Suppressor macrophage treated with lipopolysaccharide for 4 hours (primary cell): ENCODE results near the gene RFX6.
"Not testable (repeated sequence)": the region's sequence is repeated elsewhere in the genome, so short reads cannot be mapped to it uniquely, and the experiment has no call there.

Experiments
- DNase-seq: peaks from one replicate; pipeline ENCODE4 v3.0.0-alpha.2; 2020

Gene RFX6, protein sequence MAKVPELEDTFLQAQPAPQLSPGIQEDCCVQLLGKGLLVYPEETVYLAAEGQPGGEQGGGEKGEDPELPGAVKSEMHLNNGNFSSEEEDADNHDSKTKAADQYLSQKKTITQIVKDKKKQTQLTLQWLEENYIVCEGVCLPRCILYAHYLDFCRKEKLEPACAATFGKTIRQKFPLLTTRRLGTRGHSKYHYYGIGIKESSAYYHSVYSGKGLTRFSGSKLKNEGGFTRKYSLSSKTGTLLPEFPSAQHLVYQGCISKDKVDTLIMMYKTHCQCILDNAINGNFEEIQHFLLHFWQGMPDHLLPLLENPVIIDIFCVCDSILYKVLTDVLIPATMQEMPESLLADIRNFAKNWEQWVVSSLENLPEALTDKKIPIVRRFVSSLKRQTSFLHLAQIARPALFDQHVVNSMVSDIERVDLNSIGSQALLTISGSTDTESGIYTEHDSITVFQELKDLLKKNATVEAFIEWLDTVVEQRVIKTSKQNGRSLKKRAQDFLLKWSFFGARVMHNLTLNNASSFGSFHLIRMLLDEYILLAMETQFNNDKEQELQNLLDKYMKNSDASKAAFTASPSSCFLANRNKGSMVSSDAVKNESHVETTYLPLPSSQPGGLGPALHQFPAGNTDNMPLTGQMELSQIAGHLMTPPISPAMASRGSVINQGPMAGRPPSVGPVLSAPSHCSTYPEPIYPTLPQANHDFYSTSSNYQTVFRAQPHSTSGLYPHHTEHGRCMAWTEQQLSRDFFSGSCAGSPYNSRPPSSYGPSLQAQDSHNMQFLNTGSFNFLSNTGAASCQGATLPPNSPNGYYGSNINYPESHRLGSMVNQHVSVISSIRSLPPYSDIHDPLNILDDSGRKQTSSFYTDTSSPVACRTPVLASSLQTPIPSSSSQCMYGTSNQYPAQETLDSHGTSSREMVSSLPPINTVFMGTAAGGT

DNA sequence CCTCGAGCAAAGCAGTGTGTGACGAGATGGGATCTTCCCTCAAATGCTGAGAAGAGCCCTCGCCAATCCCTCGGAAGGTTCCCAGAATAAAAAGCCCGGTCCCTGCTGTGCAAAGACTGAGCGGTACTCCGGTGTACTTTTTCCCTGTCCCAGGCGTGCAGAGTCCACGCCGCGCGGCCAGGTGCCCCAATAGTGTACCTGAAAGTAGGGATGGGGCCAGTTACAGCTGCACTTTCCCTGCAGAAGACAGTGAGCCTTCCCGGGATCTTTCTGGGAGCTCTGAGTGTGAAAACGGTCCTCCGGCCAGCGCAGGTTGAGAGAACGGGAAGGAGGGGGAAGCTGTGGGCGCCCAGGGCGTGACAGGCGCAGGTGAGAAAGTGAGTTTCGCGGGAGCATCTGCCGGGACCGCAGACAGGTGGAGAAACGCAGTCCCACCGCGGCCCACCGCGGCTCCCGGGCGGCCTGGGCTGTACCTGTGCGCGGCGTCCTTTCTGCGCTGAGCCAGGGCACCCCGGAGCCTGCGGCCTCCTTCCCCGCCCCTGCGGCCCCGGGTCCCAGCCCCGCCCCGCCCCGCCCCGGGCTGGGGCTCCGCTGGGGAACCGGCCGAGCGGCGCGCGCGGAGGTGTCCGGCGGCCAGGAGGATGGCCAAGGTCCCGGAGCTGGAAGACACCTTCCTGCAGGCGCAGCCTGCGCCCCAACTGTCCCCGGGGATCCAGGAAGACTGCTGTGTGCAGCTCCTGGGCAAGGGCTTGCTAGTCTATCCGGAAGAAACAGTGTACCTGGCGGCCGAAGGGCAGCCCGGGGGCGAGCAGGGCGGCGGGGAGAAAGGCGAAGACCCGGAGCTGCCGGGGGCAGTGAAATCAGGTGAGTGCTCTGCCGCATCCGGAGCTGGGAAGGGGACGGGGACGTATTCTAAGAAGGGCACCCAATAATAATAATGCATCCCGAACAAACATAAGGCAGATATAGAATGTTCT, at the start of gene RFX6:
Gene RFX6 (plus strand): TSS at position 608 of the 977 bp plus-strand sequence. CDS start 34 bp downstream, at position 642.
- no peak for DNase-seq

DNA sequence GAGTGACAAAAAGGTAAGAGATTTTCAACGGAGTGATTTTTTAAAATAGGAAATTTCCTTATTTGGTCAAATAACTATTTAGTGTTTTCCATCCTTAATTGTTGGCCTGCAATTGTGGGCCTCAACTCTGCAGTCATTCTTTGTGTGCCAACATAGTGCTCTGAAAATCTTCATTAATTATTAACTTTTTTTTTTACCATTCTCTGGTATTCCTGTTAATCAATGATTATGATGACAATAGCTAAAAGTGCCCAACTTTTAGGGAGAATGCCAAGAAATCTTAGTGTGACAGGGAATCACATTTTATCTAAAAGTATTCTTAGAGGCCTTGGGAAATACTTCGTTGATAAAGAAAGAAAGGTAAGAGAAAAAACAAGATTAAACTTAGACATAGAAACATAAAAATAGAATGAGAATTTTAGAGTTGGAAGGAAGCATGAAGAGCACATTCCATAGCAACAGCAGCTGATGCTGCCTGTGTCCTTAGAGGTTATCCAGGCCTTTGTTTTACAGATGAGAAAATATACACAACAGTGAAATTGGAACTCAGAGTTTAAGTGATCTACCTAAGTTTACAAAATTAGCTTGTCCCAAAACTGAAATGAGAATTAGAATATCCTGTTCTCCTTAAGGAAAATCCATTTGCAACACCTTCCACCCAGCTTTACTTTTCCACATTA, 49.3 kb upstream of the RFX6 start:
- DNase-seq: no peak

DNA sequence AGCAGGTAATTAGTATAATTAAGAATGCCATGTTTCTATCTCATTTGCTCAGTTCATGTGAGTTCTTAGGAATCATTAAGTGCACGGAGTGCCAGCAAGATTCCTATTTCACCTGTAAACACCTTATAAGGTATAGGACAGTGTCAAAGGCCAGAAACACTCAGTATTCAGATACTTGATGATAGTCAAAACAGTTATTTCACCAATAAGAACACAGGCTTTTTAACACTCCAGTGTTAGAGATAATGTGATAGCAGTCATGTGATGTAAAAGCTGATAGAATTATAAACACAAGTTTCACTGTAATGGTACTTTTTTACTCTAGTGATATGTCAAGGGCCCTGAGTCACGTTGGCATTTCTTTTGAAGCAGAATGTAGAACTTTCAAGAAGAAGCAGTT, 48.1 kb upstream of the RFX6 start, which contains the start of gene GPRC6A:
Gene GPRC6A (minus strand): TSS at position 101 of the 400 bp plus-strand sequence. CDS start 70 bp downstream, at position 31.
- DNase-seq: no peak

DNA sequence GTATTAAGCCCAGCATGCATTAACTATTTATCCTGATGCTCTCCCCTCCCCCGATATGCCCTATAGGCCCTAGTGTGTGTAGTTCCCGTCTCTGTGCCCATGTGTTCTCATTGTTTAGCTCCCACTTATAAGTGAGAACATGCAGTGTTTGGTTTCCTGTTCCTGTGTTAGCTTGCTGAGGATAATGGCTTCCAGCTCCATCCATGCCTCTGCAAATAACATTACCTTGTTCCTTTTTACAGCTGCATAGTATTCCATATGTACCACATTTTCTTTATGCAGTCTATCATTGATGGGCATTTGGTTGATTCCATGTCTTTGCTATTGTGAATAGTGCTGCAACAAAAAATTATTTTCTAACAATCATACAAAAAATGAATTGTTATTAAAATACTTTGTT, 42.5 kb upstream of the RFX6 start:
- not testable (repeated sequence) for DNase-seq

DNA sequence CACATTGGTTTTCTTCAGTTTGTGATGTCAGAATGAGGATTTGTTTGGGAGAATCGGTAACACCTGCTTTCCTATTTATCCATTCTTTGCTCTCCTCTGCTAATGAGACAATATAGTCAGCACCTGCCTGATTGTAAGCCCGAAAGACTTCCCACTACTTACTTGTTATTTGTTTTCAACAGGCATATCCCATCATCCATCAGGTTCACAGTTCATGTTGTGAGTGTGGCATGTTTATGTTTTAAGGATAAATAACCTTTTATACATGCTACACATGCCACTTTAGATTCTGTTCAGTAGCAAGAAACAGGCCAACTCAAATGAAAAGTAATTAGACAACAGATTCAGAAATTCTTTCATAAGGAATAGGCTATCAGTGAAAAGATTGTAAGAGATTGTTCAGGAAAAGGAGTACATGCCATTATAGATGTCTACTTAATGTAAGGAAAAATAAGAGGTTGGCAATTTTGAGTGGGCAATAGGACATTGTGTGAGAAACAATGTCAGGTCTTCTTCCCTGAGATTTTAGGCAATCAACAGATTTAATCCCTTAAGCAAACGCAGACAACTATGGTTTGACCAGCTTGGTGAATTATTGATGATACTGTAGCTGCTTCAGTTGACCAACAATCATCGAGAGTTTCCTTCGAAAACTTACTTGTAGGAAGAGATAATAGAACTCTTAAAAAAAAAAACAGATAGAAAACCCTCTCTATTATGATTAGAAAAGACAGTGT, 40.3 kb upstream of the RFX6 start:
- DNase-seq: no peak

DNA sequence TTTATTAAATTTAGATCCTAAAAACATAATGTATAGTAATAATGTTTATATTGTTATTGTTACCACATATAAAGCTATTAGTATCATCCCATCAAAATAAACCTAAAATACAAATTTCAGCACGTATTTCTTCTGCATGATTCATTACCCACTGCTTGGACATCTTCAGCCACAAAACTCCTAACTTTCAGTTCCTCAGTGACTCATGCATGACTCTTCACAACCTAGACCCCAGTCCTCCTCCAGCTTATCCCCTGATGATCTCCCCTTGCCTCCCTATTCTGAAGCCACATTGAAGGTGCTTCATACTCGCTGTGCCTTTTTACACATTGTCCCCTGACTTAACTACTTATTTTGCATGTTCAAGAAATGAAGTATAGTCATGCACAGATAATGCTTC, 37.0 kb upstream of the RFX6 start:
- peak; percentile 28 for DNase-seq

DNA sequence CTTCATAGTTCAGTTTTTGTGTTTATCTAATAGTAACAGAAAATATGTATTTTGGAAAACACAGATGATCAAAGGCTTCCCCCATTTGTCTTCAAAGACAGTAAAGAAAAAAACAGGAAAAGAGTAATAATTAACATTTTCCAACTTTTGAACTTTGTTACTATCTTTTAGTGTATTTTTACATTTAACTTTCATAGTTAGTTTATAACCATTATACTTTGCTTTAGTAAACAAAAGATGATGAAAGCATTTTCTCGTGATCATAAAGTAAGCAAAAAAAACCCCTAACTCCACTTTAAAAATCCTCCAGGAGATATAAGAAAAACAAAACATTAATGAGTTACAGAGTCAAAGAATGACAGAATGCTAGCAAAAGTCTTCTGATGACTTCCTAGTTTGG, 34.6 kb upstream of the RFX6 start:
- no peak for DNase-seq

DNA sequence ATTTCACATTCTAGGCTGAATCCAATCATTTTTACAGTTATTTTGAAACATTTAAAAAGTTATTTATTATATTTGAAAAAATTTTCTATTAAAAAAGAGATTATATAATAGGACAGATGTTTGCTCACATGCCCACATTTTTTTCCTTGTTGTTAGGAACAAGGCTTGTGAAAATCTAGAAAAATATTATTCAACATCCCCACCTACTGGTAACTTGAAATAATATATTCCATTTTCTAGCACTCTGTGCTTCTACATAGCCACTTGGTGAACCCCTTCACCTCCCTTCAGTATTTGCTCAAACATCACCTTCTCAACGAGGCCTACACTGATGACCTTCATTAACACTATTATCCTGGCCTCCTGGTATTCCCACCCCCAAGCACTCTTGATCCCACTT, 29.8 kb upstream of the RFX6 start:
- peak; percentile 35 for DNase-seq

DNA sequence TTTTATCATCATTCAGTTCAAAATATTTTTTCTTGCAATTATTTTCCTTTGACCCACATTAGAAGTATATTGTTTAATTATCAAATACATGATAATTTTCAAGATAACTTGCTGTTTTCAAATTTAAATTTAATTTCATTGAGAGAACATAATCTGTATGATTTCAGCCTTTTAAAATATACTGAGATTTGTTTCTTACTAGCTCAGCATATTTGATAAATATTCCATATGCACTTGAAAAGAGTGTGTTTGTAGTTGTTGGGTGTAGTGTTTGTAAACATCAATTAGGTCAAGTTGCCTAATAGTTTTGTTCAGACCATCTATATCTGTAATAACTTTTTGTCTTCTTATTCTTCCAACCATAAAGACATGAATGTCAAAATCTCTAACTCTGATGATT, 19.0 kb upstream of the RFX6 start:
- DNase-seq: no peak

DNA sequence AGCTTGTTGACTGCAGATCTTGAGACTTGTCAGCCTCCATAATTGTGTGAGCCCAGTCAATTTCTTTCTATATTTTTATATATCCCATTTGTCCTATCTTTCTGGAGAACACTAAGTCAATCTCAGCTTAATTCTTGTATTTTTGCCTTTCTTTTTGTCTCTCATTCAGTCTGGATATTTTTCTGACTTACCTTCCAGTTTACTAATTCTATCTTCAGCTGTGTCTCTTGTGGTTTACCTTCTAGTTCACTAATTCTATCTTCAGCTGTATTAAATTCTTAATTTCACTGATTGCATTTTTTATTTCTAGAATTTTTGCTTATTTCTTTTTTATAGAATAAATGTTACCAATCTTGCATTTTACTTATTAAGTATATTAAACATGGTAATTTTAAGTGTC, 17.8 kb upstream of the RFX6 start:
- DNase-seq: no peak

DNA sequence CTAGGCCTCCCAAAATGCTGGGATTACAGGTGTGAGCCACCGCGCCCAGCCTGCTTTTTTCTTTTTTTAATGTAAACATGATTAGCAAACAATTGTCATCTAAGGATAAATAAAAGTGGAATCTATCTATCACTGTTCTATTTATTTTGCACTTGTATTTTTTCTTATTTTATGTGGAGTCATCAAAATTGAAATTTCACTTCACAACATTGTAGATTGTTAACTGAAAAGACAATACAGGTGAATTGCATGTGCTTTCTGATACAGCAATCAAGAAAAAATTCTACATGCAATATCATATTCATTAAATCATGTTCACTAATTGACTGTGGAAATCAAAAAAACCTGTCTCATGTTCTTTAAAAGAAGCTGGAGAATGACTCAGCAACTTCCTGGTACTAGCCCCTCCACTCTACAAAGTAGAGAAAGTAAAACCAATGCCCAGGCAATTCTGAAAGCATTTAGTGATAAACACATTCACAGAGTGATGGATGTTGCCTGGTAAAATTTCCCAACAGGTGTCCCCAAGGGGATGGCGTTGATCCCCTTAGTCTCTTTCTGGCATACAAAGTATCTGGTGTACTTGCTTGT, 10.7 kb upstream of the RFX6 start:
- DNase-seq: peak; percentile 5

DNA sequence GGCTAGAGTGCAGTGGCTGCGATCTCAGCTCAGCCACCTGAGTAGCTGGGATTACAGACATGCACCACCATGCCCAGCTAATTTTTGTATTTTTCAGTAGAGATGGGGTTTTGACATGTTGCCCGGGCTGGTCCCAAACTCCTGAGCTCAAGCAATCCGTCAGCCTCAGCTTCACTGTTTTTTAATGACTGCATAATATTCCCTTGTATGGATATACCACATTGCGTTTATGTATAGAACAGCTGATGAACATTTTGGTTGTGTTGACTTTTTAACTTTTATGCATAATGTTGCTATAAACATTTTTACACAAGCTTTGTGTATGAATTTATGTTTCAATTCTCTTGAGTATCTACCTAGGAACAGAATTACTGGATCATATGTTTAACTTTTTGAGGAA, 4.3 kb upstream of the RFX6 start:
- no peak for DNase-seq

DNA sequence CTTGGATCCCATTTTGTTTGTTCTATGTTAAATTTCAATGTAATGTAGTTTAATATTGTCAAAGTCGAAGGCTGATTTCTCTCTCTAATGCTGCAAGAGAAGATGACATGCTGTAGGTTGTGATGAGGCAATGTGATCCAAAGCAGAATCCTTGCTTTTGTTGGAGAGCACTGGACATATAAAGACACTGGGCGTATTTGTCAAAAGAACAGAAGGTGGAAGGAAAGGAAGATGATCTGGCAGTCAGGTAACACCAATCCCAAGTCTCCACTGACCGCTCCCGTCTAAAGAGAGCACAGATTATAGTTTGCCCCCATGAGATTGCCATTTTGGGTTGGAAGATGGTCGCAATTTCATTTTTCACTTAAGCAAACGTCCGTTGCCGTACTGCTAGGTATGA, 935 bp upstream of the RFX6 start:
- no peak for DNase-seq

DNA sequence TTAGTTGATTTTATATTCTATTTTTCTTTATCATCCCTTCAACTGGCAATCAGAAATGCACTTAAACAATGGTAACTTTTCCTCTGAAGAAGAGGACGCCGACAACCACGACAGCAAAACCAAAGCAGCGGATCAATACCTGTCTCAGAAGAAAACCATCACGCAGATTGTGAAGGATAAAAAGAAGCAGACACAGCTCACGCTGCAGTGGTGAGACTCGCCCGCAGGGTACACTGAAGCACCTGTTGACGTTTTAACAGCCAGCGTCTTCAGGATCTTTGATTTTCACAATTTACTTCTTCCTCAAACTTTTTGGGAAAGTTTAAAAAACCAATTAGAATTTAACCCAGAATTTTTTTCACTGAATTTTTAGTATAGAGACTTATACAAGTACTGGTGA, 701 bp downstream of the RFX6 start:
- DNase-seq: no peak

DNA sequence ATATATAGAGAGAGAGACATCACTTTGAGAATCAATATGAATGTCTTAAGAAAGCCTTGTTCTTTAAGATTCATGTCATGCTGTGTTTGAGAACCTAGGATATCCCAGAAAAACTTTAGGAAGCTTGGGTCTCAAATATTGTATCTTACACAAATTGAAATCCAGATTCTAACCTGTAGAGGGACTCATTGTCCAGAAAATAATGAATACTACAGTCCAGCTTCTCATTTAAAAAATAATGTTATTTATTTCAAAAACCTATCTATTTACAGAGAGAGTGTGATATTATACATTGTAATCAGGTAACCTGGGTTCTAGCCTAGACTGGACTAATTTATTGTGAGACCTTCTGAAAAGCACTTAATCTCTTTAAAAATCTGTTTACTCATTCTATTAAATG, 4.2 kb downstream of the RFX6 start:
- DNase-seq: no peak

DNA sequence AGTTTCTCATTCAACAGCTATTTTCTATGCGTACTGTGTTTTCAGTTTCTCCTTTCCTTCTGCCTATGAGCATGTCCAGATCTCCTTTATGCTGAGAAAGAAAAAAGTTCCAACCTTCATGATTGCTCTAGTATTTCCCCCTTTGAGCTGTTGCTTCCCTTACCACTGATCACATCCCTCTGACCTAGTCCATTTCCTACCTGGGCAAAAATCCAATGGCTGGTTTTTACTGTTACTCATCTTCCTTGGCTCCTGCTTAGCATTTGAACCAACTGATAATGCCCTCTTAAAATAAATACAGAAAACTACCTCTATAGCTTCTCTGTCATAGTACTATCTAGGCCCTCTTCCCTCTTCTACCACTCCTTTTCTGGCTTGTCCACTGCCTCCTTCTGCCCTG, 6.0 kb downstream of the RFX6 start:
- DNase-seq: no peak

DNA sequence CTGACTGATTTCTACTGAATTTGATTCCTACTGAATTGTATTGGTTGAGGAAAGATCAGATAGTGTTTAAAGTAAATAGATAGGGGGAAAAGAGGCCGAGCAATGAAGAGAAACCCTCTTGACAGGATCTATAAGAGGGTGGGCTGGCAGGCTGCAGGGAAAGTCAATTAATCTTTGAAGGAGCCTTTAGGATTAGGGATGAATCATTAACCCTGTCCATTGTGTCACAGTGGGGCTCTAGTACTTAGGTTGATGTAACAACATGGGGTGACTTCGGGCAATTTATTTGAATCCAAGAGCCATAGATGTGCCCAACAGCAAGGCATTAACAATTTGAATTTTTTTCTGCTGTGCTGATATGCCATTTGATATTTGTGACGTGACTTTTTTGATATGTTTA, 7.5 kb downstream of the RFX6 start:
- no peak for DNase-seq

DNA sequence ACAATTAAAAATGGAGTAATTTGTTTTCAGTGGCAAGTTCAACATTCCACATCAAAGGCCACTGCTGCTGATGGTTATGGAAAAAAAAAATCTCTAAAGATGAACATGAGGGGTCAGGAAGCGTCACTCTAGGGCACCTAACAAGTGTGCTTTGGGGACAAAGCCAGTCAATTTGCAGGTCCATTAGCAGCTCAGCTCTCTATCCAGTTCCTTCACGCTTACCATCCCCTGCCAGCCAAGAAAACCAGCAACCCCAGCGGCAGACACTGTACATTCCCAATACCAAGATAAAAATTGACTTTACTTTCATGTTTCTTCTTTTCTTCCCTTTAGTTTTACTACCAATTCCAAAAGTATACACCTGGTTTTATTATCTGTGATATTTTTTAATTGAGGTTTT, 10.1 kb downstream of the RFX6 start:
- no peak for DNase-seq

DNA sequence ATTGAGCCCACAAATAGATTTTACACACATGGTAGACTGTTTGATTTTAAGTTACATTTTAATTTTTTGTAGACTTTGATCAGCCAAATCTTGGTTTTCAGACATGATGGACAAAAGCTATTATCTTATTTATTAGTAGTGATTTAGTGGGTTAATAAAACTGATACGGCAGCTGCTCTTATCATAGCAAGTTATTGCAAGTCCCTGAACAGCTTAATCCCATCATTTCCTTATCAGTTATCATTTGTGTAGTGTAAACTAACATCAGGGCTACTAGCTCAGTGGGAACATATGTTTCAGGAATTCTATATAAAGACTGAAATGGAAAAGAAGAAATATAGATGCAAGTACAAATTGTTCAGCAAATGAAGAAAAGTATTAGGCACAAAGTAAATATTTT, 10.9 kb downstream of the RFX6 start:
- DNase-seq: no peak

DNA sequence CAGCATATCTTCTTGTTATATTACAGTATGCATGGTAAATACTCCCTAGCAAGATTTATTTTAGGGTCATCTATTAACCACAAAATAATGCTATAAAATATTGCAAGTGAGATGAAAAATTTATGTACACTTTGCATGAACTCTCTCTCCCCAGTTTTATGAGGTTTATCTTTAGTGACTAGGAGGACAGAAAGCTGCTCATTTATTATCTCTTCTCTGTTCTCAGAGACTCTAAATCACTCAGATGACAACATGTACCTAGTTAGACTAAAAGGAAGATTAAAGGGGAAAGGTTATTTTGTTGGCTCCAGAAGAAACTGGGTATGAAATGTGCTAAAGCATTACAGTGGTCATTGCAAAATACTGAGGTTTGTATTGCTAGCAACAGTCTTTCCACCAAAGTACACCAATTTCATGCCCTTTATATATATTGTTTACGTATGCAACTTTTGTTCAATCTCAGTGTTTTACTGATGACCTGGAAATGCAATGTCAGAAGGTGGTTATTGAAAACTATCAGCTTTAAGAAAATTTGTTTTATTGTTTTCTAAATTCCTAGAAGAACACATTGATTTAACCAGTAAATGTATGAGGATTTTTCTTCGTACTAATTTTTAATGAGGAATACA, 11.8 kb downstream of the RFX6 start:
- DNase-seq: no peak
